Smooth muscle cell (in vitro differentiated cells): ENCODE results near the gene CD47. TPM values are rescaled to one million over a fixed set of nuclear protein-coding genes. Genes with fewer than 3 reads are reported as not detected.

Experiments used
- DNase-seq: peaks from one replicate; lab custom pipeline; 2025; ENCODE audit not compliant: unreplicated experiment; lab: John Stamatoyannopoulos, UW
- H2AFZ ChIP-seq: fragments of 200-600 bp; sonication (generic); 2 replicates; pipeline ENCODE4 v1.6.0; 2016; ENCODE audit warnings: antibody characterized with exemption, low read depth, mild to moderate bottlenecking
- H3F3A ChIP-seq: fragments of 200-600 bp; sonication (generic); 2 replicates; pipeline ENCODE4 v1.6.0; 2017; ENCODE audit warnings: antibody characterized with exemption, low read depth
- H3K27ac ChIP-seq: fragments of 200-600 bp; sonication (generic); 2 replicates; pipeline ENCODE4 v1.5.1; 2016; ENCODE audit warnings: low read depth, mild to moderate bottlenecking
- H3K27me3 ChIP-seq: fragments of 200-600 bp; sonication (generic); 2 replicates; pipeline ENCODE4 v1.6.1; 2016; ENCODE audit warnings: low read depth, mild to moderate bottlenecking
- H3K36me3 ChIP-seq: fragments of 200-600 bp; sonication (generic); 2 replicates; pipeline ENCODE4 v1.5.1; 2016; ENCODE audit warnings: low read depth
- H3K4me1 ChIP-seq: fragments of 200-600 bp; sonication (generic); 2 replicates; pipeline ENCODE4 v1.5.1; 2016; ENCODE audit warnings: low read depth
- H3K4me2 ChIP-seq: fragments of 200-600 bp; sonication (generic); 2 replicates; pipeline ENCODE4 v1.6.0; 2016; ENCODE audit warnings: mild to moderate bottlenecking
- H3K4me3 ChIP-seq: fragments of 200-600 bp; sonication (generic); 2 replicates; pipeline ENCODE4 v1.5.1; 2016; ENCODE audit warnings: mild to moderate bottlenecking
- H3K79me2 ChIP-seq: fragments of 200-600 bp; sonication (generic); 2 replicates; pipeline ENCODE4 v1.6.0; 2016; ENCODE audit warnings: low read depth, mild to moderate bottlenecking
- H3K9ac ChIP-seq: fragments of 200-600 bp; sonication (generic); 2 replicates; pipeline ENCODE4 v1.6.0; 2016; ENCODE audit warnings: low read depth
- H3K9me3 ChIP-seq: fragments of 200-600 bp; sonication (generic); replicated peaks from 2 replicates; pipeline ENCODE4 v1.5.1; 2016; ENCODE audit warnings: low read depth
- H4K20me1 ChIP-seq: fragments of 200-600 bp; sonication (generic); 2 replicates; pipeline ENCODE4 v1.6.0; 2016; ENCODE audit warnings: low read depth
- WGBS: methylation state at CpG from one replicate; pipeline ENCODE4 v1.1.7; 2016; ENCODE audit warnings: low lambda C conversion rate; 5-methylcytosine and 5-hydroxymethylcytosine counted together
- polyA plus RNA-seq: library from polyadenylated mRNA; unstranded; fragments of >200 nt; fragmentation: Nextera tagmentation; extraction: Ambion mirVana; gene quantifications from 2 replicates; pipeline ENCODE4 v1.2.1, GENCODE V29; 2016
- total RNA-seq: library from RNA; depleted of rRNA; stranded (reverse); fragments of >200 nt; gene quantifications from 2 replicates; pipeline ENCODE4 v1.2.3, GENCODE V29; 2014
- TF ChIP-seq, protein P1 (sequence below): fragments of 200-600 bp; sonication (generic); IDR thresholded peaks from 2 replicates; pipeline ENCODE4 v1.5.1; 2017; ENCODE audit warnings: borderline replicate concordance, mild to moderate bottlenecking, antibody characterized with exemption; ENCODE audit not compliant: insufficient read depth, poor library complexity, severe bottlenecking

Gene CD47
- total and polyA plus RNA-seq, 2 experiments from 2014 or later, result 47.1 to 95.6 TPM

DNA sequence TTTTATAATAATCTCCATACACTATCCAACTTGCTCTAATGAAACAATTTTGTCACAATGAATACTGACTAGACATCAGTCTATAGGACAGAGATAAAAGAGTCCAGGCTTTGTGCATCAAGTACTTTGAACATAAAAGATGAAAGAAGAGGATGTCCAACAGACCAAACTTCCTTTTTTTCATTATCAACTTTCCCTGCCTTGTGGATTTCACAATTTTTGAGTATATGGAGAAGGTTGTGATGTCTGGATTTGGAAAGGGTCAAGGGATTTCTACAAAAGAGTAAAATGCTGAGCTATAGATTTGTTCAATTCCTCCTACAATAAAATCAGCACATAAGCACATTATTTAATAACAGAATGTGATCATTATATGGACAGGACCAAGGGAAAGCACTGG lies 25.7 kb downstream of the CD47 start:
- H3K27ac ChIP-seq, result no peak overlapping the region
- no peak for DNase-seq
- no peak overlapping the region for H3K9ac ChIP-seq
- H3K4me1 ChIP-seq, result no peaks in the 10 kb centered on the region
- H3K27me3 ChIP-seq, result no peaks in the 10 kb centered on the region
- H4K20me1 ChIP-seq, result no peaks in the 10 kb centered on the region
- H3F3A ChIP-seq, result no peaks in the 10 kb centered on the region
- no peak overlapping the region for H3K4me3 ChIP-seq
- no peak overlapping the region for H2AFZ ChIP-seq
- H3K36me3 ChIP-seq, result no peaks in the 10 kb centered on the region
- H3K79me2 ChIP-seq, result no peaks in the 10 kb centered on the region
- TF ChIP-seq, protein P1, sequence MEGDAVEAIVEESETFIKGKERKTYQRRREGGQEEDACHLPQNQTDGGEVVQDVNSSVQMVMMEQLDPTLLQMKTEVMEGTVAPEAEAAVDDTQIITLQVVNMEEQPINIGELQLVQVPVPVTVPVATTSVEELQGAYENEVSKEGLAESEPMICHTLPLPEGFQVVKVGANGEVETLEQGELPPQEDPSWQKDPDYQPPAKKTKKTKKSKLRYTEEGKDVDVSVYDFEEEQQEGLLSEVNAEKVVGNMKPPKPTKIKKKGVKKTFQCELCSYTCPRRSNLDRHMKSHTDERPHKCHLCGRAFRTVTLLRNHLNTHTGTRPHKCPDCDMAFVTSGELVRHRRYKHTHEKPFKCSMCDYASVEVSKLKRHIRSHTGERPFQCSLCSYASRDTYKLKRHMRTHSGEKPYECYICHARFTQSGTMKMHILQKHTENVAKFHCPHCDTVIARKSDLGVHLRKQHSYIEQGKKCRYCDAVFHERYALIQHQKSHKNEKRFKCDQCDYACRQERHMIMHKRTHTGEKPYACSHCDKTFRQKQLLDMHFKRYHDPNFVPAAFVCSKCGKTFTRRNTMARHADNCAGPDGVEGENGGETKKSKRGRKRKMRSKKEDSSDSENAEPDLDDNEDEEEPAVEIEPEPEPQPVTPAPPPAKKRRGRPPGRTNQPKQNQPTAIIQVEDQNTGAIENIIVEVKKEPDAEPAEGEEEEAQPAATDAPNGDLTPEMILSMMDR, result no peak
- no peaks in the 10 kb centered on the region for H3K9me3 ChIP-seq
- no peak overlapping the region for H3K4me2 ChIP-seq

GRCh38 chr3:108064293-108064887 lies 26.4 kb downstream of the CD47 start:
- Histone ChIP-seq H2AFZ (no peak overlapping the region), H4K20me1 (no peaks in the 10 kb centered on the region), H3K27ac (no peak overlapping the region), H3K9ac (no peak overlapping the region), H3K79me2 (no peaks in the 10 kb centered on the region), H3K9me3 (no peaks in the 10 kb centered on the region), H3K4me1 (no peaks in the 10 kb centered on the region), H3F3A (no peaks in the 10 kb centered on the region), H3K36me3 (no peaks in the 10 kb centered on the region), H3K4me2 (no peak overlapping the region), H3K4me3 (no peak overlapping the region), H3K27me3 (no peaks in the 10 kb centered on the region)
- WGBS, result 97% methylated on average over 1 of the region's 1 CpG
- no peak for DNase-seq
- TF ChIP-seq, protein P1, result no peak

DNA sequence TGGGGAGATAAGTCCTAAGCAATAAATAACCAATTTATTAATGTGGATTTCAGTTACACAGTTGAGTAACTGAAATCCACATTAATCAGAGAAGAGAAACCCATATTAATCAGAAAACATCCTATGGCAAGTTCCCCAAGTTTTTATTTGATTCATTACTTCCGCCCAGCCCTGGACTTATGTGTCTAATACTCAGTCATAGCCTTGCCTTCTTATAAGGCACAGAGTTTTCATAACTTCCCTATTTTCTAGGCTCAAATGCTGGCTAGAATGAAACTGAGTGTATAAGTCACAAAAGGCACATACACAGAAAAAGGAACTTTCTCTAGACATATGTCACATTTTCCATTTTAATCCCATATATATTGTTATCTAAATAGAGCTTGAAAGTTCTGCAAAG lies 28.8 kb downstream of the CD47 start:
- whole genome bisulfite sequencing, result 97% methylated on average over 1 of the region's 1 CpG
- Histone ChIP-seq H3K27ac (no peak overlapping the region), H3K9ac (no peak overlapping the region), H3K4me2 (no peak overlapping the region), H3K4me1 (no peaks in the 10 kb centered on the region), H4K20me1 (no peaks in the 10 kb centered on the region), H3K36me3 (no peaks in the 10 kb centered on the region), H2AFZ (no peak overlapping the region), H3F3A (no peaks in the 10 kb centered on the region), H3K9me3 (no peaks in the 10 kb centered on the region), H3K4me3 (no peak overlapping the region), H3K27me3 (no peaks in the 10 kb centered on the region), H3K79me2 (no peaks in the 10 kb centered on the region)
- TF ChIP-seq, protein P1, result no peak
- DNase-seq, result no peak

DNA sequence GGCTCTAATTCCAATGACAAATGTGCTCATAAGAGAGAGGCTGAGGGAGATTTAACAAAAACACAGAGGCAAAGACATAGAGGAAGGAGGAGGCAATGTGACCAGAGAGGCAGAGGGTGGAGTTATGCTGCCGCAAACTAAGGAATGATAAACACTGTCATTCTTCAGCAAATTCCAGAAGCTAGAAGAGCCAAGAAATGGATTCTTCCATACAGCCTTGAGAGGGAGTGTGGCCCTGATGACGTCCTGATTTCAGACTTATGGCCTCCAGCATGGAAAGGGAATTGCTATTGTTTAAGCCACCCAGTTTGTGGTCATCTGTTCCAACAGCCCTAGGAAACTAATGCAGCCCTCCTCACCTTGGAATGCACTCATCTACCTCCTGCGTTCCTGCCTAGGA lies 30.5 kb downstream of the CD47 start:
- TF ChIP-seq, protein P1, result no peak
- Histone ChIP-seq H3K36me3 (no peaks in the 10 kb centered on the region), H4K20me1 (no peaks in the 10 kb centered on the region), H3K4me2 (no peak overlapping the region), H3K27ac (no peak overlapping the region), H3K79me2 (no peaks in the 10 kb centered on the region), H3K27me3 (no peaks in the 10 kb centered on the region), H3K4me1 (no peaks in the 10 kb centered on the region), H3K9ac (no peak overlapping the region), H3K9me3 (no peaks in the 10 kb centered on the region), H2AFZ (no peak overlapping the region), H3K4me3 (no peak overlapping the region), H3F3A (no peaks in the 10 kb centered on the region)
- DNase-seq, result no peak
- 39% methylated on average over 3 of the region's 3 CpGs for WGBS
